Vagina (tissue), 2 donors: Measurements from ENCODE around the gene LYL1. TPM values are rescaled to one million over a fixed set of nuclear protein-coding genes. Genes with fewer than 3 reads are reported as not detected.

Experiments used
- DNase-seq, 2 donors: peaks; one replicate each; pipeline ENCODE4 v3.0.0-alpha.2; 2017; ENCODE audit errors: extremely low spot score in 2 of 2
- H3K27ac ChIP-seq: fragments of 200-600 bp; sonication (generic); one replicate; pipeline ENCODE4 v1.5.1; 2019
- H3K27me3 ChIP-seq: fragments of 200-600 bp; sonication (generic); one replicate; pipeline ENCODE4 v1.5.1; 2019
- H3K36me3 ChIP-seq, 2 donors: fragments of 200-600 bp; sonication (generic); one replicate each; pipeline ENCODE4 v1.5.1; 2017 to 2019
- H3K4me1 ChIP-seq: fragments of 200-600 bp; sonication (generic); one replicate; pipeline ENCODE4 v1.5.1; 2019
- H3K4me3 ChIP-seq, 2 donors: fragments of 200-600 bp; sonication (generic); 1 replicate in 1 of 2; 2 replicates in 1 of 2; pipeline ENCODE4 v1.5.1; 2016 to 2019
- H3K9me3 ChIP-seq: fragments of 200-600 bp; sonication (generic); one replicate; pipeline ENCODE4 v1.5.1; 2019
- CTCF ChIP-seq, 3 experiments: fragments of 450-650 bp in 2 of 3; fragments of 200-600 bp in 1 of 3; sonication (generic) in 1 of 3; IDR thresholded peaks; one replicate each; pipeline ENCODE4 v1.5.1; 2017 to 2019; ENCODE audit warnings: antibody characterized with exemption in 3 of 3, mild to moderate bottlenecking in 2 of 3, moderate library complexity in 2 of 3
- POLR2A ChIP-seq, 2 donors: fragments of 450-650 bp; IDR thresholded peaks; one replicate each; pipeline ENCODE4 v1.6.1; 2017; ENCODE audit warnings: antibody characterized with exemption in 2 of 2, mild to moderate bottlenecking in 2 of 2, moderate library complexity in 2 of 2
- POLR2AphosphoS5 ChIP-seq, 2 donors: sonication (generic); formaldehyde crosslinking; IDR thresholded peaks; one replicate each; pipeline ENCODE4 v1.9.0; 2017; ENCODE audit warnings: antibody characterized with exemption in 2 of 2, mild to moderate bottlenecking in 2 of 2, low read depth in 1 of 2; ENCODE audit not compliant: insufficient read depth in 1 of 2
- intact Hi-C: fragments of 100-400 bp; cut with DNase I; formaldehyde crosslinking; loops from one replicate; pipeline ENCODE4 v1.15.1; 2023
- total RNA-seq: library from RNA; depleted of rRNA; stranded (reverse); fragments of >200 nt; gene quantifications from one replicate; pipeline ENCODE4 v1.2.3, GENCODE V29; 2016

LYL1 gene
- total RNA-seq, 1 donor from 2014 or later: 11.5 TPM

GRCh38 chr19:13060964-13061927 is 41.4 kb downstream of the LYL1 start:
- Histone ChIP-seq H3K27me3 (no peaks in the 10 kb centered on the region), H3K4me3 (peak overlapping the region; percentile 36 to 41), H3K4me1 (peaks cover 99% of the 10 kb centered on the region), H3K9me3 (no peaks in the 10 kb centered on the region), H3K36me3 (no peaks in the 10 kb centered on the region), H3K27ac (peak overlapping the region; percentile 96)
- intact Hi-C loops: loop anchor here (5.0 kb wide), 2 partner anchors 44 to 79 kb away; no protein-coding TSS in a partner anchor
- peak; percentile 95 to 98 (median 97) for TF ChIP-seq CTCF (IDR thresholded peaks at IDR 0.05)
- peak; percentile 78 to 83 for TF ChIP-seq POLR2AphosphoS5 (IDR thresholded peaks at IDR 0.05; ENCODE audit: insufficient read depth in 1 of 2, low read depth in 1 of 2)
- TF ChIP-seq POLR2A (IDR thresholded peaks at IDR 0.05): no peak
- no peak for DNase-seq

- TF ChIP-seq POLR2A (IDR thresholded peaks at IDR 0.05): no peak
- no peak for TF ChIP-seq CTCF (IDR thresholded peaks at IDR 0.05)
- no peak for TF ChIP-seq POLR2AphosphoS5 (IDR thresholded peaks at IDR 0.05; ENCODE audit: insufficient read depth in 1 of 2, low read depth in 1 of 2)
- peak overlapping the region; percentile 96 for H3K27ac ChIP-seq
- peaks cover 99% of the 10 kb centered on the region for H3K4me1 ChIP-seq
- intact Hi-C loops: loop anchor here (5.0 kb wide), 2 partner anchors 43 to 78 kb away; no protein-coding TSS in a partner anchor
- DNase-seq: no peak
- H3K9me3 ChIP-seq: no peaks in the 10 kb centered on the region
- no peaks in the 10 kb centered on the region for H3K36me3 ChIP-seq
- H3K27me3 ChIP-seq: no peaks in the 10 kb centered on the region
- H3K4me3 ChIP-seq: peak overlapping the region; percentile 36 to 41
Measured at GRCh38 chr19:13060233-13060963, 42.3 kb downstream of the LYL1 start.

- H3K9me3 ChIP-seq: no peaks in the 10 kb centered on the region
- H3K27ac ChIP-seq: peak overlapping the region; percentile 96
- no peaks in the 10 kb centered on the region for H3K27me3 ChIP-seq
- intact Hi-C loops: loop anchor here (5.0 kb wide), 1 partner anchor 62 kb away; the partner anchor contains the start of gene NFIX
- TF ChIP-seq POLR2AphosphoS5 (IDR thresholded peaks at IDR 0.05; ENCODE audit: insufficient read depth in 1 of 2, low read depth in 1 of 2) (peak; percentile 34 to 63), POLR2A (IDR thresholded peaks at IDR 0.05) (no peak)
- no peak overlapping the region for H3K4me3 ChIP-seq
- H3K4me1 ChIP-seq: peaks cover 100% of the 10 kb centered on the region
- DNase-seq: no peak
- no peaks in the 10 kb centered on the region for H3K36me3 ChIP-seq
Measured at GRCh38 chr19:13058951-13059660, 43.6 kb downstream of the LYL1 start.

GRCh38 chr19:13057744-13058143 is 44.9 kb downstream of the LYL1 start:
- Histone ChIP-seq H3K36me3 (no peaks in the 10 kb centered on the region), H3K4me1 (peaks cover 100% of the 10 kb centered on the region), H3K4me3 (no peak overlapping the region), H3K27ac (peak overlapping the region; percentile 96), H3K9me3 (no peaks in the 10 kb centered on the region), H3K27me3 (no peaks in the 10 kb centered on the region)
- intact Hi-C loops: loop anchor here (5.0 kb wide), 1 partner anchor 60 kb away; the partner anchor contains the start of gene NFIX
- TF ChIP-seq CTCF (IDR thresholded peaks at IDR 0.05): no peak
- TF ChIP-seq POLR2AphosphoS5 (IDR thresholded peaks at IDR 0.05; ENCODE audit: insufficient read depth in 1 of 2, low read depth in 1 of 2): no peak
- TF ChIP-seq POLR2A (IDR thresholded peaks at IDR 0.05): no peak
- DNase-seq: no peak
